HG02571 (cell line): ENCODE measurements around the gene MTX2.
"Not testable (repeated sequence)": the region's sequence is repeated elsewhere in the genome, so short reads cannot be mapped to it uniquely, and the experiment has no call there.

Experiments
- ATAC-seq: cut with Tn5 transposase; IDR thresholded peaks from one replicate; pipeline ENCODE4 v1.9.1; 2021; ENCODE audit warnings: mild to moderate bottlenecking, moderate library complexity; ENCODE audit not compliant: unreplicated experiment

The MTX2 gene

GRCh38 chr2:176284461-176285049 is 15.3 kb downstream of the MTX2 start:
- ATAC-seq = no peak

DNA sequence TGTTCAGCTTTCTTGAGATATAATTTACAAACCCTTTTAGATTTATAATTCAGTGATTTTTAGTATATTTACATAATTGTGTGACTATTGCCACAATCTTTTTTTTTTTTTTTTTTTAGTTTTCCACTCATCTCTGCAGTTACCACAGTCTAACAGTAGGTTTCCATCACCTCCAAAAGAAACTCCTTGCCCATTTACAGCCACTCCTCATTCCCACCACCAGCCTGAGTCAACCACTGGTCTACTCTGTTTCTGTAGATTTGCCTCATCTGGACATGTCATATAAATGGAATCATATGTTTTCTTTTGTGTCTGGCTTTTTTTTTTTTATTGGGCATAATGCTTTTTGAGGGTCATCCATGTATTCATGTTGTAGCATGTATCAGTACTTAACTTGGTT is 16.1 kb downstream of the MTX2 start:
- no peak for ATAC-seq

DNA sequence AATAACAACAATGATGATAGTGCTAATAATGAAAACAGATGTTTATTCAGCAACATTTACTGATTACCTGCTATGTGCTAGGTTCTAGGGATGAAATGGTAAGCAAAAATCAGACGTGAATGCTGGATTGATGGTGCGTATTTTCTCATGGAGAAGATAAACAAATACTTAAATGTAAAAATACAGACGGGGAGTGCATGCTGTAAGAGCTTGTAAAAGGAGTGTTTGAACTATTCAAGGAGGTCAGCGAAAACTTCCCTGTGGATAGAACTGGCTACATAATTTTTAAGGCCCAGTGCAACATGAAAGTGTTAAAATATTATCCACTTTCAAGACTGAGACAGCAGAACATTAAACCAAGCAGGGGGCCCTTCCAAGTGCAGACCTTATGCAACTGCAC is 22.1 kb downstream of the MTX2 start:
- no peak for ATAC-seq

DNA sequence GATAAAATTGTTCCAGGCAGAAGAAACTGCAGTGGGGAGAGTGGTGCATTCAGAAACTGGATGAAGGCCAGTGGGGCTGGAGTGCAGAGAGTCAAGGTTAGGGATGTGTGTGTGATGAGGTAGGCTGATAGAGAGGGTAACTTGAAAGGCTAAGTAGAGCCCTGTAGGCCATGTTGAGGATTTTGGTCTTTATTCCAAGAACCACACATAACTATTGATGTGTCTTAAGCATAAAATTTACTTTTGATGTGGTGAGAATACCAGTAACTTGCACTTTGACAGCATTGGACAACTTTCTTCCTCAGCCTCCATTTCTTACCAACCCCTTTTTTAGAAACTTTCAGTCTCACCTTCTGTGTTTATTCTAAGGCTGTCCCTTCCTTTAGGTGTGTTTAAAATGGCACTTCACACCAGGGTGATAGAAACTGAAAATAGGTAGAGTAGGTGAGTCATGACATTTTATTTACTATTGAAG is 22.6 kb downstream of the MTX2 start:
- peak; percentile 93 for ATAC-seq

- ATAC-seq = no peak
These were observed 23.4 kb downstream of the MTX2 start for GRCh38 chr2:176292608-176293007.

DNA sequence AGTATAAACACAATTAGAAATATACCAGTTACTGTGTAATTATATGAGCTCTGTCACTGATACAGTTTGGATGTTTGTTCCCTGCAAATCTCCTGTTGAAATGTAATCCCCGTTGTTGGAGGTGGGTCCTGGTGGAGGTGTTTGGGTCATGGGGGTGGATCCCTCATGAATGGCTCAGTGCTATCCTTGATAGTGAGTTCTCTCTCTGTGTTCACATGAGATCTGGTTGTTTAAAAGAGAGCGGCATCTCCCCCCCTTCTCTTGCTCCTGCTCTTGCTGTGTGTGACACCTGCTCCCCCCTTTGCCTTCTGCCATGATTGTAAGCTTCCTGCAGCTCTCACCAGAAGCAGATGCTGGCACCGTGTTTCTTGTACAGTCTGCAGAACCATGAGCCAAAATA is 24.1 kb downstream of the MTX2 start:
- no peak for ATAC-seq

DNA sequence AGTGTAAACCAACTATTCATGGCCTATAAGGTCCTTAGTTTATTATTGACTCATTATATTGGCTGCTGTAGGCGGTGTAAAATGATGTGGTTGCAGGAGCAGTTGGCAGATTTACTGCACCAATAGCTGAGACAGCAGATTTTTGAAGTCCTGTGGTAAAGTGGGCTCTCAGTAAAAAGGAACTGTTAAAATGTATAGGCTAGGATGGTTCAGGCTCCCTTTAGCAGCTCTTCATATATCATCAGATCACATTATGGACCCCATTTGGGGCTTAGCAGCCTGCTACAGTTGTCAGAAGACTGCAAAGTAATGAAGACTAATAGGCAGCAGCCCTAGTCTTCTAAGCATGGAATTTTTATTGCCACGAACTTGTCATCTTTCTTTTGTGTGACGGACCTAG is 27.8 kb downstream of the MTX2 start:
- ATAC-seq = no peak

- ATAC-seq = no peak
These were observed 28.5 kb downstream of the MTX2 start for GRCh38 chr2:176297737-176298136.

DNA sequence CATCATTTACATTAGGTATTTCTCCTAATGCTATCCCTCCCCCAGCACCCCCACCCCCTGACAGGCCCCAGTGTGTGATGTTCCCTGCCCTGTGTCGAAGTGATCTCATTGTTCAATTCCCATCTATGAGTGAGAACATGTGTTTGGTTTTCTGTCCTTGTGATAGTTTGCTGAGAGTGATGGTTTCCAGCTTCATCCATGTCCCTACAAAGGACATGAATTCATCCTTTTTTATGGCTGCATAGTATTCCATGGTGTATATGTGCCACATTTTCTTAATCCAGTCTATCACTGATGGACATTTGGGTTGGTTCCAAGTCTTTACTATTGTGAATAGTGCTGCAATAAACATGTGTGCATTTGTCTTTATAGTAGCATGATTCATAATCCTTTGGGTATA is 36.8 kb downstream of the MTX2 start:
- not testable (repeated sequence) for ATAC-seq

GRCh38 chr2:176317199-176317598 is 48.0 kb downstream of the MTX2 start:
- ATAC-seq = no peak

GRCh38 chr2:176317623-176318065 is 48.4 kb downstream of the MTX2 start:
- ATAC-seq = no peak

DNA sequence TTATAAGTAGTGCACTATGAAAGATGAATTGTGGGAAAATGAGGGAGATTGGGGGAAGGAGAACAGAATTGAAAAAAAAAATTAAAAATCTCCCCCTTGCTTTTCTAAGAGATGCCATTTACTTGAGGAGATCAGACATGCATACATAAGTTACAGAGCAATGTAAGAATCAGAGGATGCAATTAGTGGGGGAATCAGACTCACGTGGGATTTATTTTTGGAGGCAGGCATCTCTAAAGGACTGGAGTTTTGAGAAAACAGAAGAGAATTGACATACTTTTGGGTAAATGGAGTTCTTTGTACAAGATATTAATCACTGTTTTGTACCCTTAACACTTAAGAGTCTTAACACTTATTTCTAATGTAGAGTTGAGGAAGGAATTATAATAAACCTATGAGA is 52.7 kb downstream of the MTX2 start:
- no peak for ATAC-seq

DNA sequence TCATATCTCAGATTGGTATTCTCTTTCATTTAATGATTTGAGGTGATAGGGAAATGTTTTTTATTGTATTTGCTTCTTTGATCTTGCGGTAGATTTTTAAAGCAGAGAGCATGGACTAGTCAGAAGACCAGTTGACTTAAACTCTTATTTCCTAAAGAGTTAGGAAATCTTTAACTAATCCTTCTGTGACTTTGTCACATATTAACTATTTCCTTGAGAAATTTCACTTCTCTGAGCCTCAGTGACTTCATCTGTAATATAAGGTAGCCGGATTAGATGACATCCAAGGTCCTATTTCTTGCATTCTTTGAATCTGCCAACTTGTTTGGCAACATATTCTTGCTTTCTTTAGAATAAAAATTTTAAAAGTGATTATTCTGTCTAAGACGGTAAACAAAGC is 55.6 kb downstream of the MTX2 start:
- ATAC-seq = no peak

GRCh38 chr2:176325732-176326131 is 56.5 kb downstream of the MTX2 start:
- no peak for ATAC-seq

GRCh38 chr2:176328149-176328548 is 58.9 kb downstream of the MTX2 start:
- no peak for ATAC-seq

- no peak for ATAC-seq
These were observed 61.4 kb downstream of the MTX2 start for GRCh38 chr2:176330612-176331011.

GRCh38 chr2:176331646-176332045 is 62.4 kb downstream of the MTX2 start:
- ATAC-seq = no peak

- ATAC-seq = no peak
These were observed 65.5 kb downstream of the MTX2 start for GRCh38 chr2:176334729-176335128.

DNA sequence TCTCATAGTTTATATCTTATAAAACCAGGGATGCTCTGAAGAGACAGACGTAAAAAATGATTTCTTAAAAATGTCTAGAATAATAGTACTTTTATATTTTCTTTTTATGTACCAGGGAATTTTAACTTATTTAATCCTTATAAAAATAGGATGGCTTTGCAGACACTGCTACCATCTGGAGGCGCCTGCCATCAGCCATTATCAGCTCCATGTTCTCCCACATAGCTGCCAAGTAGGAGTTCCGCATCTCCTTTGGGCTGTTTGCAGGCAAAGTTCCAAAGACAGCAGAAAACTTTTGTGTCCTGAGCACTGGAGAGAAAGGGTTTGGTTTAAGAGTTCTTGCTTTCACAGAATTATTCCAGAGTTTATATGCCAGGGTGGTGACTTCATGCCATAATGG is 69.2 kb downstream of the MTX2 start:
- ATAC-seq = no peak

GRCh38 chr2:176339208-176339607 is 70.0 kb downstream of the MTX2 start:
- no peak for ATAC-seq

GRCh38 chr2:176356251-176356650 is 87.0 kb downstream of the MTX2 start:
- ATAC-seq = no peak

GRCh38 chr2:176364273-176364977 is 95.2 kb downstream of the MTX2 start:
- ATAC-seq = no peak

DNA sequence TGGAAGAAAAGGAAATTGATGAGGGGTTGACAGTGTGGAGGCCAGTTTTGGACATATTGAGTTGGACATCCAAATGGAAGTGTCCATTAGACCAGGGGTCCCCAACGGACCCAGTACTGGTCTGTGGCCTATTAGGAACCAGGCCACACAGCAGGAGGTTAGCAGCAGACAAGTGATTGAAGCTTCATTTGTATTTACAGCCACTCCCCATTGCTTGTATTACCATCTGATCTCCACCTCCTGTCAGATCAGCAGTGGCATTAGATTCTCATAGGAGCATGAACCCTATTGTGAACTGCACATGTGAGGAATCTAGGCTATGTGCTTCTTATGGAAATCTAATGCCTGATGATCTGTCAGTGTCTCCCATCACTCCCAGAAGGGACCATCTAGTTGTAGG is 99.1 kb downstream of the MTX2 start:
- ATAC-seq = no peak
